ENCODE data around the gene AQP7.
A peak's percentile ranks its signal among the peaks of the same experiment; 100 is the strongest.
"Not testable (repeated sequence)": the region's sequence is repeated elsewhere in the genome, so short reads cannot be mapped to it uniquely, and the experiment has no call there.

AQP7 gene

DNA sequence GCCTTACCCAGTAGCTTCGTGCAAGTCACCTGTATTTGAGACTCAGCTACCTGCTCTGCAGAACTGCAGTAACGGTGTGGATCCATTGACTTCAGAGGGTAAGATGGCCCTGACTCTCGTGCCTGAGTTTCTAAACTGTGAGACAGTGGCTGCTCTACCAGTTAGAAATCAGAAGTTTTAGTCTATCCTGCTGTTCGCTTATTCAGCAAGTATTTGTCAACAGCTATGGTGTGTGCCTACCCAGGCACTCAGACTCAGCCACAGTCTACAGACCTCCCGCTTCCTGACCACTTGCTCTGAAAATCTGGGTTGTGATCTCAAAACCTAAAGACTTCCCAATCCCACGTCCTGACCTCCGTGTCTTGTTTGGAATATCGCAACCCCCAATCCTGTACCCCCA is 31.5 kb upstream of the AQP7 start:
- DNase-seq (ENCODE audit: low read depth) = no peak

DNA sequence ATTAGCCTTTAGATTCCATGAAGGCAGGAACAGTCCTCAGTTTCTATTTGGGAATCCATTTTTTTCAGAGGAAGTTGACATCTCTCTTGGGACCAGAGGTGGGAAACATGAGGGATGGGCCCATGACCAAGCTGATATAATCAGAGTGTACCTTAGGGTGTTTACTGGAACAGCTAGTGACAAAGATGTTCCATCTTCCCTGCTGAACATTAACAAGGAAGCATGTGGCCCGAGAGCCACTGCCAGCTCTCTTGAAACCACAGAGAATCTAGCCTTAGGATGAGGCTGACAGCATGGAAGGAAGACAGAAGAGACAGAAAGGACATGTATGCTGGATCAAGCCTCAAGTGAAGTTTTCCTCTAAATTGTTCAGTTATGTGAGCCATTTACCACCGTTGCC is 29.1 kb upstream of the AQP7 start:
- DNase-seq (ENCODE audit: low read depth) = no peak

DNA sequence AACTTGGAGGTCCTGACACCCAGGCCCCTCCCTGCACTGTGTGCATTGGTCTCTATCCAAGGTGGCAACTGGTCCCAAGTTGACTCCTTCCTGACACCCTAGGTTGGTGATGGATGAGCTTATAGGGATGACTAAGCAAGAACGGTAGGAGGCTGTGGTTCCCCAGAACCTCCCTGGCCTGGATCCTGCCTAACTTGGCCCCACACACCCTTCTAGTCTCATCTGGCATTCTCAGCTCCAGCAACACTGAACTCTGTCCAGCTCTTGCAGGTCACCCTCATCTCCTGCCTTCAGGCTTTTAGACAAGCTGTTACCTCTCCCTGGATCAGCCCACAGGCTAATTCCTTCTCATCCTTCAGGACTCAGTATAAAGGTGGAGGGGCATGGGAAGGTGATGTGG is 28.6 kb upstream of the AQP7 start:
- DNase-seq (ENCODE audit: low read depth) = no peak

DNA sequence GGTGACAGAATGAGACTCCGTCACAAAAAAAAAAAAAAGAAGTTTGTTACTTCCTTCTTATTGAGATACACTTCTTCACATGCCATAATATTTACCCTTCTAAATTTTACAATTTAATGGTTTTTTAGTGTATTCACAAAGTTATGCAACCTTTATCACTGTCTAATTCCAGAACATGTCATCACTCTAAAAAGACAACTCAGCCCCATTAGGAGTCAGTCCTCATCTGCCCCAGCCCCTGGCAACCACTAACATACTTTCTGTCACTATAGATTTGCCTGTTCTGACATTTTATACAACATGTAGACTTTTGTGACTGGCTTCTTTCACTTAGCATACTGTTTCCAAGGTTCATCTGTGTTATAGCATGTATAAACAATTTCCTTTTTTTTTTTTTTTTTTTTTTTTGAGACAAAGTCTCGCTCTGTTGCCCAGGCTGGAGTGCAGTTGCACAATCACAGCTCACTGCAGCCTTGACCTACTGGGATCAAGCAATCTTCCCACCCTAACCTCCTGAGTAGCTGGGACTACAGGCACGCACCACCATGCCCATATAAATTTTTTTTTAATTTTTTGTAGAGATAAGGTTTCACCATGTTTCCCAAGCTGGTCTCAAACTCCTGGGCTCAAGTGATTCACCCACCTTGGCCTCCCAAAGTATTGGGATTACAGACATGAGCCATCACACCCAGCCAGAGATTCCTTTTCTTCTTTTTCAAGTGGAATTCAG is 27.1 kb upstream of the AQP7 start:
- DNase-seq (ENCODE audit: low read depth) = no peak

DNA sequence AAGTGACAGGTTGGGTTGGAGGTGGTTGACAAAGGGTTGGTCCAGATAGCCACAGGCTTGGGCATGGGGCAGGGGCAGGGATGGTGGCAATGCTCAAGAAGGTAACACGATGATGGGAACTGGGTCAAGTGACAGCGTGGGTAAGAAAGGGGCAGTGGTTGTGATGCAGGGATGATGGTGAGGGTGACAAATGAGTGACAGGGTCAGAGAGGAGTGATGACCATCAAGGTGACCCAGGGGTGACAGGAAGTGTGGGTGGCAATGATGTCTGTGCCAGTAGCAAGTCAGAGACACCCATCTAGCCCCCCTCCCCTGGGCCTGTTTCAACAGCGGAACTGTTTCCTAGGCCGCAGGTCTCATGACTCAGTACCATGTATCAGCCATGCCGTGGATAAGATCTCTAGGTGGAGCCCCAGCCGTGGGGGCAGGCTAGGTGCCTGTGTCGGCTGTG is 24.5 kb upstream of the AQP7 start:
- DNase-seq (ENCODE audit: low read depth) = no peak

DNA sequence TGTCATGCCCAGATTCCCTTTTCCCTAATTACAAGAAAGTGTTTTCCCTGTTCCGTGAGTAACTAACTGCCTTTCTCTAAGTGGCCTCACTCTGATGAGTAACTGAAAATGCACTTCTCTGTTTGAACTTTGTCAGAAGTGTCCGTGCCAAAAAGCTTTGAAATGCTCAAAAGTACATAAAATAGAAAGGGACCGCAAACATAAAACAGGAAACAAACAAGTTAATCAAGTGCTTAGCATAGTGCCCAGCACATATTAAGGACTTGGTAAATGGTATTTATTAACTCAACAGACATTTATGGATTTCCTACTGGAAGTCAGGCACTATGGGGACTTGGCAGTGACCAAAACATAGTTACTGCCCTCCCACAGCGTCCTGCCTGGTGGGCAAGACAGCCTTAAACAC is 22.8 kb upstream of the AQP7 start:
- no peak for DNase-seq (ENCODE audit: low read depth)

DNA sequence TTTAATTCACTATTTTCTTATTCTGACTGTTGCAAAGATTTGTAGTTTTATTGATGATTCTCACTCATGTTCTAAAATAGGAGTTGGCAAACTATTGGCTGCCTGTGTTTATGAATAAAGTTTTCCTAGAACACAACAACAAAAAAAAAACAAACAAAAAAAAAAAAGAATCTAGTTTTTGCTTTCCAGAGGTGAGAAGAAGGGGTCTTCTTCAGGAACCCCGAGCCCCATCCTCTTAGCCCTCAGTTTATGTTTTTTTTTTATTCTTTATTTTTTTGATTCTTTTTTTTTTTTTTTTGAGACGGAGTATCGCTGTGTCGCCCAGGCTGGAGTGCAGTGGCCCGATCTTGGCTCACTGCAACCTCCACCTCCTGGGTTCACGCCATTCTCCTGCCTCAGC is 22.1 kb upstream of the AQP7 start:
- DNase-seq (ENCODE audit: low read depth) = not testable (repeated sequence)

DNA sequence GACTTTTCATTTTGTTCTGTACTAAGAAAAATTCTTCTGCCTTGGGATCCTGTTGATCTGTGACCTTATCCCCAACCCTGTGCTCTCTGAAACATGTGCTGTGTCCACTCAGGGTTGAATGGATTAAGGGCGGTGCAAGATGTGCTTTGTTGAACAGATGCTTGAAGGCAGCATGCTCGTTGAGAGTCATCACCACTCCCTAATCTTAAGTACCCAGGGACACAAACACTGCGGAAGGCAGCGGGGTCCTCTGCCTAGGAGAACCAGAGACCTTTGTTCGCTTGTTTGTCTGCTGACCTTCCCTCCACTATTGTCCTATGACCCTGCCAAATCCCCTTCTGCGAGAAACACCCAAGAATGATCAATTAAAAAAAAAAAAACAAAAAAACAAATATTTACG is 21.7 kb upstream of the AQP7 start:
- DNase-seq (ENCODE audit: low read depth) = not testable (repeated sequence)

DNA sequence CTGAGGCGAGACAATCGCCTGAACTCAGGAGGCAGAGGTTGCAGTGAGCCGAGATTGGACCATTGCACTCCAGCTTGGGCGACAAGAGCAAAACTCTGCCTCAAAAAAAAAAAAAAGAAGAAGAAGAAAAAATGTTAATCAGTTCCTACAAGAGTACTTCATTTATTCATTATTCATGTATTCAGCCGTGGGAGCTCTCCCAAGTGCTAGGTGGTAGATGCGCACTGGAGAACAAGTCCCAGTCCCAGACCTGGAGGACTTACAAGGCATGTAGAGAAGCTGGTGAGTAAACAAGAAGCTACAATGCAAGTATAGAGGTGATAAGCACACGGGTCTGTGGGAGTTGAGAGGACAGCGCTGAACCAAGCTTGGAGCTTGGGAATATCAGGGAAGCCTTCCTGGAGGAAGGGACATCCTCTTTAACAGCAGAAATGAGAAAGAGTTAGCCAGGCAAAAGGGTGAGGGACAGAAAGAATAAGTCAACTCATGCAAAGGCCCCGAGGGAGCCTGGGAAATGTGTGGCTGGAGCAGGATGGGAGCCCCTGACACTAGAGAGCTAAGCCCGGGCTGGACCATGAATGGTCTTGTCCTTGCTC is 17.4 kb upstream of the AQP7 start:
- no peak for DNase-seq (ENCODE audit: low read depth)

DNA sequence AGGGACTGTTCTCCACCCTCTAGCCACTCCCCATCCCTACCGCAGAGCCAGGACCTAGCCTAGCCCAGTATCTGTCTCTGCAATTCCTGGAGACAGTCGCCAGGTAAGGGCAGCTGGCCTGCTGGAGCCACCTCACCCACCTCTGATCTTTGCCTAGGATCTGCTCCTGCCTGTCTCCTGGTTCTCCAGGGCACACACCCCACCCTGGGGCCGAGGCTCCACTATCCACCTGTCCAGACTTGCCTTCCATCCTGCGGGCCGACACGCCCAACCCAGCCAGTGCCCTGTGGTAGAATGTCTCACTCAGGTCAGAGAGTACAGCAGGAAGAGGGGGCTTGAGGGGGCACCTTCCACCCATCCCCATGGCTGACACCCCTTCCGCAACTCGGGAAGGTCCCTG is 15.7 kb upstream of the AQP7 start:
- DNase-seq (ENCODE audit: low read depth) = no peak

DNA sequence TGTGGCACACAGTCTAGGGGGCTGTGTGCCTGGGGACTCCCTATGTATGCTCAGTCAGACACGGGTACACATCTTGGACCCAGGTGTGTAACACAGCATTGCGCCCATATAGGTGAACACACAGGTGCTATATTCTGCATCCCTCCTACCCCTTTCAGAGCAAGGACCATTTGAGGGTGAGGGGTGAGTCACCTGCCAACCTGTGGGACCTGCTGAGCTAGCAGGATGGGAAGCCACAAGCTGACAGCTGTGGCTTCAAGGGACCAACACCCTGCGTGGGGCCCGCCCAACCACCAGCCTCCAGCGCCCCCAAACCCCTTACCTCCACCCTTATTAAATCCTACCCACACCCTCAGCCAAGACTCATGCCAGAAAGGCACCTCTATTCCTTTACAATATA is 14.6 kb upstream of the AQP7 start:
- no peak for DNase-seq (ENCODE audit: low read depth)

DNA sequence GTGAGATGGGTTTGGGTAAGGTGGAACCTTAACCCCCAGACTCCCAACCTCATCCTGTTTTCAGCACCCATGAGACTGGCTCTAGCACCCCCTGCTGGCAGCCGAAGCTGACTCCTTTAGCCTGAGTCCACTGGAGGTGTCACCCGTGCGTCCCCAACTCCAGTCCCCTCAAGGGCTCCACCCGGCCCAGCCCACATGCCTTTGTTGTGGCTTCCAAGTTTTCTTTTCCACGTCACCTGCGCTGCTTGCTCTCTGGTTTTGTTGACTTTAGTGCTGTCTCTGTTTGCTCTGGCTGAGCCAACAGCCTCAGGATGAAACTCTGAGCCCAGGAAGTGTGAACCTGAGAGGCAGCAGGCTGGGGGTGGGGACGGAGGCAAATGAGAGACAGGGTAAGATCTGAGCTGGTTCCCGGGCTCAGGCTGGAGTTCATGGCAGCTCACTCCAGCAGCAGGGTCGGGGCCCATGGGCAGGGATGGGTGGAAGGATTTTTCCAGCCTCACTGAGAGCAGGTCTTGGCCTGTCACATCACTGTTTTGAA is 13.2 kb upstream of the AQP7 start:
- DNase-seq (ENCODE audit: low read depth) = peak; percentile 79

DNA sequence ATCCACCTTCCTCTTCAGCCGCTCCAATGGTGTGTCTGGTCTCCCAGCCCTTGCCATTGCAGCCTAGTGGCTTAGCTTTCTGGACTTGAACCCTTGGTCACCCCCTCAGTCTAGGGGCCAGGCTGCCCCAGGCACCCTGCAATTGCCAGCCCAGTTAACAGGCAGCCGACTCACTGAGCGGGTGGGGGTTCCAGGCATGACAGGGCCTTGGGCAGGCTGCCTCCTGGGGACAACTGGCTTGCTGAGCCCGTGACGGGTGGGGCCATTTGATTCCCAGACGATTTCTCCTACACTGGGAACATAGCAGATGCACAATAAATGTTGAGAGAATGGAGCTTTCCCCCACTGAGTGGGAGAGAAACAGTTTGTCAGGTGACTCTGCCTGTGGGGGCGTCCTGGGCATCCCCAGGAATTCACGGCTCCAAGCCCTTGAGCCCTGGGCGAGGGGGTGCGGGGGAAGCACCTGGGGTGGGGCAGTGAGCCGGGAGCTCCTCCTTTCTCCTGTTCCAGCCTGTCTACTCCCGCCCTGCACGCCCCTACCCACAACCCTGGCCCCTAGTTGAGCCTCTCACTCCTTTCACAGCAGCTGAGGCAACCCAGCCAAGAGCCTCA is 12.6 kb upstream of the AQP7 start:
- DNase-seq (ENCODE audit: low read depth) = no peak

DNA sequence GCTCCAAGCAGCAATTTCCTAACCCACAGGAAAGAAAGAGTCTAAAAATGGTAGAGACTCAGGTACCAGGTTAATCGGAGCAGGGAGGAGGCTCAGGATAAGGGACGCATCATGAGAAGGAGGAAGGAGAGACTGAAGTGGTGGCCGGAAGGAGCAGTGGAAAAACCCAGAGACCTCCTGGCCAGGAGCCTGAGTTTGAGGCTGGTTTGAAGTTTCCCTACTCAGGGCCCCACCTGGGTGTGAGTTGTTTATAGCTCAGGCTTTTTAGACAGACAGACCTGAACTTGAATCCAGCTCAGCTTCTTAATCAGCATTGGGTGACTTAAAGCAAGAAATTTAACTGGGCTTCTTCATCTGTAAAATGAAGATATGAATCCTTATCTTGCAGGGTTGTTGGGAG is 11.9 kb upstream of the AQP7 start:
- no peak for DNase-seq (ENCODE audit: low read depth)

DNA sequence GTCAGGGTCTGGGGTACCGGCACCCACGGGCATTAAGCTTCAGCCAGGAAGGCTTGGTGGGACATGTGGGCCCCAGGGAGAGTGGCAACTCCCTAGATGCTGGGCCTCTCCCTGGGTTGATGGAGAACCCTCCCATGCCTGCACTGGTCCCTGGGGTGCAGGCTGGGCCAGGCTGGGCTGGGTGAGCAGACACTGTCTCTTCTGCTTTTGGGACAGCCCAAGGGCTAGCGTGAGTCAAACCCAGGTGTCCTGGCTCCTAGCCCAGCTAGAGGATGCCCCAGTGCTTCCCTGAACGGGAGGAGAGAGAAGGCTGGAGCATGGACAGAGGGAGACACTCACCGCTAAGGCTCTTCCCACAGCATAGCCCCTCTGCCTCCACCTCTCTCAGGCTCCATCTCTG is 5.7 kb upstream of the AQP7 start:
- no peak for DNase-seq (ENCODE audit: low read depth)

DNA sequence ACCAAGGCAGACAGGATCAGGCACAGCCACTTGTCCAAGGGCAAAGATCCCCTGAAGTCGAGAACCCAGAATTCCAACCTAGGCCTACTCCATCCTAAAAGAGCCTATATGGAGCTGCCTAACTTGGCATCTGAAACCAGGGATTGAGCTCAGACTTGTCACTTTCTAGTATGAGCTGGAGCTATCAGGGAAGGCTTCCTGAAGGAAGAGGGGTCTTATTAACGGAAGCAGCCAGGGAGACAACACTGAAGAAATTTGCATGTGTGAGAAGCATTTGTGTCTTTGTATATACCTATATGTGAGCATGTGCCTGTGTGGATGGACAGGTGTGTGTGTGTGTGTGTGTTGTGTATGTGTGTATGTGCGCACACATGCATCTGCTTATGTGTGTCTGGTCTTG is 4.7 kb upstream of the AQP7 start:
- no peak for DNase-seq (ENCODE audit: low read depth)

DNA sequence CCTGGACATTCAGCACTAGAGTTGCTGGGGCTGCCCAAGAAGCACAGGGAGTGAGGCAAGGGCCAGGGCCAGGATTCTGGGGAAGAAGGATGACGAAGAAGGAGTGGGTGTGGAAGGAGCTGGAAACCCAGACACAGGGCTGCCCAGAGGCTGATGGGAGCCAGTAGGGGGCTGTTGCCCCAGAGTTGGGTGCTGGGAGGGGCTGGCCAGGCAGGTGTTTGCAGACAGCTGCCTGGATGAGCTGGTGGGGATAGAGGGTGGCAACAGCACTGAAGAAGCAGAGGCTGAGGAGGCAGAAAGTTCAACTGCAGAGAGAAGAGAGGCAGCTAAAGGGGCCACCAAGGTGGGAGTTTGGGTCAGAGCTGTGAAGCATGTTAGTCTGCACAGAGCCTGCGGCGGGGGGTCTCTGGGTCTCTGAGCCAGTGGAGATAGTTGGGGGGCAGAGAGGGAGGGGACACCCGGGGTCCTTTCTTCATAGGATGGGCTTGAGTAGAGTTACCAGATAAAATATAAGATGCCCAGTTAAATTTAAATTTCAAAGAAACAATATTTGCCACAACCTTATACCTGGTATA is 2.5 kb upstream of the AQP7 start:
- DNase-seq (ENCODE audit: low read depth) = no peak

DNA sequence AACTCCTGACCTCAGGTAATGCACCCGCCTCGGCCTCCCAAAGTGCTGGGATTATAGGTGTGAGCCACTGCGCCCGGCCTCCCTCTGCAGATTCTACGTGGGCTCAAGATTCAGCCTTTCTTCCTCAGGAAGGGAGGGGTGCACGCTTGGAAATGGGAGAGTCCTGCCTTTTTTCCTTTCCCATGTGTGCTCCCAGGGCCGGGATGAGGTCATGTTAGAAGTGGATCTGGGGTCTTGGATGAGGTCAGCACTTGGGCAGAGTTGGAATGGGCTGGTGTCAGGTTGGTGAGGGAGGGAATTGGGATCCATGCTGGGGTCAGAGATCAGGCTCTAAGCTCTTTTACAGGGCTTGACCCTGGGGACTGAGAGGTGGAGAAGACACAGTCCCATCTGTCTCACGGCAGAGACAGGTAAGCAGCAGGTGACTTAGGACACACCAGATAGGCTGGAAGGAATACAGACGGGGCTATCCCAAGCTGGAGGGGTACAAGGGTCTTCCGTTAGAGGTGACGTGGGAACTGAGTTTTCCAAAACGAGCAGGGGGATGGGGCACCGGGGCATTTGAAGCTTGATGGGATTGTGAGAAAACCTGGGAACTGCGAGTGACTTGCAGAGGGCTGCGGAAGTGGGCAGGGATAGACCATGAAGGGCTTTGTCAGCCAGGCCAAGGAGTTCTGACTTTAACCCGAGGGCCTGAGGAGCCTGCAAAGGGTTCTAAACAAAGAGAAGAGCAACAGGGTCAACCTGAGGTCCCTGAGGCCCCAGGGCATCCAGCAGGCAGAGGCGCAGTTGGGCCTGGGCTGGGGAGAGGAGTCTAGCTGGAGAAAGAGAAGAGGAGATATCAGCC is 1.8 kb upstream of the AQP7 start:
- DNase-seq (ENCODE audit: low read depth) = no peak

DNA sequence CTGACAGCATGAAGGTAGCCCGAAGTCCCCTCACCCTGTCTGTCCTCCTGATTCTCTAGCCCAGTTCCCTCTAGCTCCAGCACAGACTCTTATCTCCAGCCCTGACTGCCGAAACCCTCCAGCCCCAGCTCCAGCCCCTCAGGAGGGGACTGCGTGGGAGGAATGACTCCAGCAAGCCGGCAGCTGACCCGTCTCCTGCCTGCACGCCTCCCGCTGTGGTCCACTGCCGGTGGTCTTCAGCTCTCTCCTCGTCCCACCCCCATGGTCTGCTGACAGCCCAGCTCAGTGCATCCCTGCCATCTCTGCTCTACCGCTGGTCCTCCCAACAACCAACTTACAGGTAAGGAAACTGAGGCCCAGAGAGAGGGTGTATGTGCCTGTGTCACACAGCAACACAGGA is 559 bp downstream of the AQP7 start:
- DNase-seq (ENCODE audit: low read depth) = not testable (repeated sequence)

DNA sequence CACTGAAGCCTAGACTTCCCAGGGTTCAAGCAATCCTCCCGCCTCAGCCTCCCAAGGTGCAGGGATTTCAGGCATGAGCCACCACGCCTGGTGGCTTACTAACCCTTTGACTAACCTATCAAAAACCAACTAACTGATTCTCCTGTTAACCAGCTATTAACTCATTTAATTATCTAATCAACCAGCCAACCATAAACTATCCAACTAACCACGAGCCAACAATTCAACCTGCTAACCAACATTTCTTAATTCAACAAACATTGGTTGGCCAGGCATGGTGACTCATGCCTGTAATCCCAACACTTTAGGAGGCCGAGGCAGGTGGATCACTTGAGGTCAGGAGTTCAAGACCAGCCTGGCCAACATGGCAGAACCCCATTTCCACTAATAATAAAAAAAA is 3.3 kb downstream of the AQP7 start:
- not testable (repeated sequence) for DNase-seq (ENCODE audit: low read depth)

DNA sequence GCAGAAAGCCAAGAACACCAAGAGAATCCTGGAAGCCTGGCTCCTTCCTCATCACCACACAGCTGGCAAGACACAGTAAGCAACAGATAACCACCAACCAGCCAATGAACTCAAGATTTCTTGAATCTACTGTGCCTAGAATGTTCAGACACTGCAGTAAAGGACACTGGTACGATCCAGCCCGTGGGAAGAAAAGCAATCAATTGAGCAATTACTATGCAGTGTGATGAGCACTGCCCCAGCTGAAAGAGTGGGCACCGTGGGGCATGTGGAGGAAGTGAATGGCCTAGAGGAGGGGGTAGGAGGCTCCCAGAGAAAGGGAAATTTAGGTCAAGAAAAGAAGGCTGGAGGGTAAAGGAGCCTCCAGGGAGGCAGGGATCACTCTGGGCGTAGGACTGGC is 4.6 kb downstream of the AQP7 start:
- DNase-seq (ENCODE audit: low read depth) = not testable (repeated sequence)
